GM21737 (cell line): ENCODE data around the gene CBL.
"Not testable (repeated sequence)": the region's sequence is repeated elsewhere in the genome, so short reads cannot be mapped to it uniquely, and the experiment has no call there.

ENCODE experiments used
- ATAC-seq: cut with Tn5 transposase; IDR thresholded peaks from one replicate; pipeline ENCODE4 v1.9.1; 2021; ENCODE audit warnings: mild to moderate bottlenecking, moderate library complexity; ENCODE audit not compliant: unreplicated experiment

Gene CBL

DNA sequence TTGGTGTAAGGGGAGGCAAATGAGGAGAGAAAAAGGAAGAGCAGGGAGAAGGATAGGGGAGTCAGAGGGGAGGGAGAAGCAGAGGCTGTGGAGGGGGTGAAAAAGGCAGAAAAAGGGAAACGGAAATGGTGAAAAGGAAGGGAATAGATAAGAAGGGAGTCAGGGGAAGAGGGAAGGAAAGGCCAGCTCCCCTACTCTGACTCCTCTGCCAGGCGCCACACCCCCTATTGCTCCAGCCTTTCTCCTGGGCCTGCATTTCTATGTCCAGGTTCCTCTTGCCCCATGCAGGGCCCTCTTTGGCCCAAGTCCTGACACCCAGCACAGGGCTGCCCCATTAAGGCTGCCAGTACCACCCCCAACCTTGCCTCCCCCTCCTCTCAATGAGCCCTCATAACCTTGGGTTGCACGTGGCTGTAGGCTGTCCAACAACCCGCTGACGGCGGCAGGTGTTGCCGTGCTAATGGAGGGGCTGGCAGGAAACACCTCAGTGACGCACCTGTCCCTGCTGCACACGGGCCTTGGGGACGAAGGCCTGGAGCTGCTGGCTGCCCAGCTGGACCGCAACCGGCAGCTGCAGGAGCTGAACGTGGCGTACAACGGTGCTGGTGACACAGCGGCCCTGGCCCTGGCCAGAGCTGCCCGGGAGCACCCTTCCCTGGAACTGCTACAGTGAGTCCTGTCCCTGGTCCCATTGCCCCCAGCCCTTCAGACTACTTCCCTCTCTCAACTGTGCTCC lies 24.3 kb upstream of the CBL start:
- no peak for ATAC-seq

DNA sequence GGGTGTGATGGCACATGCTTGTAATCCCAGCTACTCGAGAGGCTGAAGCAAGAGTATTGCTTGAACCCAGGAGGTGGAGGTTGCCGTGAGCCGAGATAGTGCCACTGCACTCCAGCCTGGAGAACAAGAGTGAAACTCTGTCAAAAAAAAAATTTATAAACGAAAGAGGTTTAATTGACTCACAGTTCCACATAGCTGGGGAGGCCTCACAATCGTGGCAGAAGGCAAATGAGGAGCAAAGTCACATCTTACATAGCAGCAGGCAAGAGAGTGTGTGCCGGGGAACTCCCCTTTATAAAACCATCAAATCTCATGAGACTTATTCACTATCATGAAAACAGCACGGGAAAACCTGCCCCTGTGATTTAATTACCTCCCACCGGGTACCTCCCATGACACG lies 21.7 kb upstream of the CBL start:
- not testable (repeated sequence) for ATAC-seq

DNA sequence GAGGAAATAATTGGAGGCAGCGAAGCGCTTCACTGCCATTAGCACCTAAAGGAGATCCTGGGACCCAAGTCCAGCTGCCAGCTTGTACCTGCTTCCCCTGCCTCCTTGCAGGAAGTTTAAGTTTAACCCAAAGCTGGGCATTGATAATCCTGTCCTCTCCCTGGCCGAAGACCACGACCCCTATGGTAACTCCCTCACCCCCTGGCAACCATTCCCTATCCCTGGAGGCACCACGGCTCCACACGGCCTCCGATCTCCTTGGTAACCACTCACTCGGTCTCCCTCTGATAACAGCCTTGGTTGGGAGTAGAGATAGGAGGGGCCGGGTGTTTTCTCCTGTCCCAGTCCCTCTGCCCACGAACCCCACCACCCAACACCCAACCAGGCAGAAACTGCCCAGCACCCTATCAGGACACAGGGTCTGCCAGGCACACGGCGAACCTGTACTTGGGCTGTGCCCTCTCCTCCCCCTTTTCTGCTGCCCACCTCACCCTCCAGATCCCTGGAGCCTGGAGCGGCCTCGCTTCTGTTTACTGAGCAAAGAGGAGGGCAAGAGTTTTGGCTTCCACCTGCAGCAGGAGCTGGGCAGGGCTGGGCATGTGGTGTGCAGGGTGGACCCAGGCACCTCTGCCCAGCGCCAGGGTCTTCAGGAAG lies 20.0 kb upstream of the CBL start:
- no peak for ATAC-seq

DNA sequence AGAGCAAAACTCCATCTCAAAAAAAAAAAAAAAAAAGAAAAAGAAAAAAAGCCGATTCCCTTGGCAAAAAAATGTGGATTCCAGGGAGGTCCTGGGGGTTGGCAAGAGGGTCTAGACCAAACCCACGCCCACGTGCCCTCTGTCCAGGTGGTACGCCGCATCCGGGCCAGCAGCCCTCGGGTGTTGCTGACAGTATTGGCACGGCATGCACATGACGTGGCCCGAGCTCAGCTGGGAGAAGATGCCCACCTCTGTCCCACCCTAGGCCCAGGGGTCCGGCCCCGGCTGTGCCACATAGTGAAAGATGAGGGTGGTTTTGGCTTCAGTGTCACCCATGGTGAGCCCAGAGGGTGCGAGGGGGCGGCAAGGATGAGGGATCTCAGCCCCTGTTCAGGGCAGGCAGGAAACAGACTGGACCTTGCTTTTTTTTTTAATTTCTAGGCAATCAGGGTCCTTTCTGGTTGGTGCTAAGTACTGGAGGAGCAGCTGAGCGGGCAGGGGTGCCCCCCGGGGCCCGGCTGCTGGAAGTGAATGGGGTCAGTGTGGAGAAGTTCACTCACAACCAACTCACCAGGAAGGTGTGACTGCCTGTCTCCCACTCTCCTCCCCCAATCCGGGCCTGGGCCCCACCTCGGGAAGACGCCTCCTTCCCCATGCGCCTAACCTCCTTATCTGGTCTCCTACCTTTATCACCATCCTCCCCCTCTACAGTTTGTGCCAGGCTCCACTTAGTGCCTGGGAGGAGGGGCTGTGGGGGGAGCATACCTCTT lies 18.8 kb upstream of the CBL start:
- no peak for ATAC-seq

DNA sequence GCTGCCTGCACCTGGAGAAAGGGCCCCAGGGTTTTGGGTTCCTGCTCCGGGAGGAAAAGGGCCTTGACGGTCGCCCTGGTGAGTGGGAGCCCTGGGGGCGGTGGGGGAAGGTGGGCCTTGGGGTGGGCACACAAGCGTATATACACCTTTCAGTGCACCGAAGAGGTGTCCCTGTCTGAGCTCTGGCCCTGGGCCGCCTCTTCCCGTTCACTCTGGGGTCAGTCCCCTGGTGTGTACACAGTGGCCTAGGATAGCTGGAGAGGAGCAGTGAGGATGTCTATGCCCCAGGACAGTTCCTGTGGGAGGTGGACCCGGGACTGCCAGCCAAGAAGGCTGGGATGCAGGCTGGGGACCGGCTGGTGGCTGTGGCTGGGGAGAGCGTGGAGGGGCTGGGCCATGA lies 18.1 kb upstream of the CBL start:
- no peak for ATAC-seq

DNA sequence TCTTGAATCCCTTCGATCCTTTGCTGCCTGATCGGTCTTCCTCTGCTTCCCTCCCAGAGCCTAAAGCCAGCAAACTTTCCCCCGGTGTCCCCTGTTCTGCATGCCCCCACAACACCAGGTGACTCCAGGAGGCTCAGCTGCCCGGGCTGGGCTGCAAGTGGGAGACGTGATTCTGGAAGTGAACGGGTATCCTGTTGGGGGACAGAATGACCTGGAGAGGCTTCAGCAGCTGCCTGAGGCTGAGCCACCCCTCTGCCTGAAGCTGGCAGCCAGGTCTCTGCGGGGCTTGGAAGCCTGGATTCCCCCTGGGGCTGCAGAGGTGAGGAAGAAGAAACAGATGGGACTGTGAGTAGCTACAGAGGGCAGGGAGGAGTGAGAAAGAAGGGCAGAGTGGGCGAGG lies 17.3 kb upstream of the CBL start:
- no peak for ATAC-seq

DNA sequence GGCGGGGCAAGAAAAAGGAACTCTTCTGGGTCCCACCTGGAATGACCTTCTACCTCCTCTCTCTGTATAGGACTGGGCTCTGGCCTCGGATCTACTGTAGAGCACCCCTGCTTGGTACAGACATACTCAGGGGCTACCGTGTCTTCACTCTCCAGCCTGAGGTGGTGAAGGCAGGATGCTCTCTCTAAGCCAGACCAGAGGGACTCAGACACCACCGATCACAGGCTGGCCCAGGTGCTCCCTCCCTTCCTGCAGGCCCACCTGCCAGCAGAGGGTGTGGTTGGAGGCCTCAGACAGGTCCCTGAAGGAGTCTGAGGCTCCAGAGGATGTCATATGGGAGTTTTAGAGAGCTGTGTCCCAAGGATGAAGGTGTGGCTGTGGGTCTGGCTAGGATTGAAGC lies 16.7 kb upstream of the CBL start:
- ATAC-seq, result no peak

DNA sequence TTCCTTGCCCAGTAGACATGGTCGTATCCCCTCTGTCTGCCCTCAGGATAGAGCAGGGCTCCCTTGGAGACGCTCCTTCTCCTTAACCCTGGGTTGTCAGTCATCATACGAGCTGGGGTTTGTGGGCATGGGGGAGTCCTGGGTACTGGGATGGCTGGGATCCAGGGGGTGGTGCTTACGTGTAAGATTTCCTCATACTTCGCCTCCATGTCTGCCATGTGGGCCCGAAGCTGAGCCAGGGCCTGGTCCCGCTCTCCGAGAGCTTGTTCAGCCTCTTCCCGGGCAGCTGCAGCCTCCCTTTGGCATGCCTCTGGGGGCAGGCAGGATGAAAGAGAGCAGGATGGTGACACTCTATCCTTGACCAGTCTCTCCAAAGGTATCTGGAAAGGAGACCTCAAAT lies 15.6 kb upstream of the CBL start:
- ATAC-seq, result no peak

DNA sequence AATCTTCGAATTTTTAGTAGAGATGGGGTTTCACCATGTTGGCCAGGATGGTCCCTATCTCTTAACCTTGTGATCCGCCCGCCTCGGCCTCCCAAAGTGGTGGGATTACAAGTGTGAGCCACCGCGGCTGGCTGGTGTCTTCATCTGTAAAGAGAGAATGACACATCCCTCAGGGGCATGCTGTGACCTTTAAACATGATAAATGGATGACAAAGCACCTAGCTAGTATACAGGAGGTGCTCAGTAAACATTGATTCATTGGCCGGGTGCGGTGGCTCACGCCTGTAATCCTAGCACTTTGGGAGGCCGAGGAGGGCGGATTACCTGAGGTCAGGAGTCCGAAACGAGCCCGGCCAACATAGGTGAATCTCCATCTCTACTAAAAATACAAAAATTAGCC lies 14.9 kb upstream of the CBL start:
- ATAC-seq, result not testable (repeated sequence)

DNA sequence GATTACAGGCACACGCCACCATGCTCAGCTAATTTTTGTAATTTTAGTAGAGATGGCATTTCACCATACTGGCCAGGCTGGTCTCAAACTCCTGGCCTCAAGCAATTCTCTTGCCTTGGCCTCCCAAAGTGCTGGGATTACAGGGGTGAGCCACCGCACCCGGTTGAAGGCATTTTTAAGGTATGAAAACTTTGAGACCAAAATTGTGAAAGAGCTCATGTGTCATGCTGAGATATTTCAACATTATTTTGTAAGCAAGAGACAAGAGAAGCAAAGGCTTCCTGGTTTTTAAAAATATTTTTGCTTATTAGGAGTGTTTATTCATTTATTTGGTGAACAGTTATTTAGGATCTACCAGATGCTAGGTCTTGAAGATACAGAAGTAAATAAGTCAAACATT lies 14.0 kb upstream of the CBL start:
- no peak for ATAC-seq

DNA sequence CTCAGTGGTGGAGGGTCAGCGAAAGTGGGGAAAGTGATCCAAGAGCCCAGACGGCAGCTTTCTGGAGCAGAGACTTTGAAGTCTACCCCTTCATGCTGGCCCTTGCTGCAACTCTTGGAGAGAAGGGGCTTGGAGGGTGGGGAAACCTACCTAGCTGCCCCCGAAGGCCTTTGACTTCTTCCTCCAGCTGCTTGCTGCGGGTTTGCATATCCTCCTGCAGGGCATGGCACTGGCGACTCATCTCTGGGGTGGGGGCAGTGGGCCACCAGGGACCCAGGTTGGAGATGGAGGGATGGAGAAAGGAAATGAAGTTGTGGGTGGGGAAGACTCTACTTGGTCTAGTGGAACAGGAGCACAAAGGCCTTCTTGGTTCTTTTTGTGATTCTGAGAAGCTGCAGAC lies 13.1 kb upstream of the CBL start:
- no peak for ATAC-seq

DNA sequence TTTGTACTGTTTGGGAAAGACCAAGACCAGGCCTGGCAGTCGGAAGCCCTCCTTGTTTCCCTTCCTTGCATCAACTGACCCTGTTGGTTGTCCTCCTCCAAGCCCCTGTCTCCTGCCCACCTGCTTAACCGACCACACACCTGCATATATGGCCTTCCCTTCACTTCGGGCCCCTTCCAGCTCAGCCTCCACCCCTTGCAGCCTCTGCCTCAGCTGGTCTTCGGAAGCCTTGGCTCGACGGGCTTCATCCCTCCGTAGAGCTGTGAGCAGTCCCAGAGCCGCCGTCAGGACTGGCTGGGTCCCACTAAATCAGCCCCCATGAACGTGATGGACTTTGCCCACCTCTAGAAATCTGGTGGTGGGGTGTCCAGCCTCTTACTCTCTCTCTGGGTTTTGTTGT lies 12.5 kb upstream of the CBL start:
- ATAC-seq, result no peak

DNA sequence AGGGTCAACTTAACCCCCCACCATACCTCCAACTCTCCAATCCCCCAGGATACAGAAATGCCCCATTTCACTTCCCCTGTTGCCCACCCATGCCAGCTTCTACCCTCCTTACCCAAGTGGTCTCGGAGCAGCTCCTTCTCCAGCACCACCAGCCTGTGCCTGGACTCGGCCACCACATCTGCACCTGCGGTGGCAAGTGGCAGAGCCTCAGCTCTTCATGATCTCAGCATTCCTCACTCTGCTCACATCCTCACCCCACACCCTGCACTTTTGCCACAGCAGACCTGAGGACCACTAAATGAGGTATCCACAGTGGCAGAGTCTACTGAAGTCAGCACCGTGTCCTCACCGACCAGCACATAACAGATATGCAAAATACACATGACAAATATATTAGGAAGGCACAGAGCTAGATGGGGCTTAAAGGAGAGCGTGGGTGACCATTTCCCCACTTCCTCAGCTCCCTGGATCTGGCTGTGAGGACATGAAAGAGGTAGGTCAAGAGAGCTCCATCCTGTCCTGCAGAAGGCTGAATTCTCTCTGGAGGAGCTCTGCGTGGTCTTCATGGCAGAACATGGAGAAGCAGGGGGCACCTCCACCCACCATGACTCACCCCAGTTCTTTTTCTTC lies 11.2 kb upstream of the CBL start:
- ATAC-seq, result no peak

DNA sequence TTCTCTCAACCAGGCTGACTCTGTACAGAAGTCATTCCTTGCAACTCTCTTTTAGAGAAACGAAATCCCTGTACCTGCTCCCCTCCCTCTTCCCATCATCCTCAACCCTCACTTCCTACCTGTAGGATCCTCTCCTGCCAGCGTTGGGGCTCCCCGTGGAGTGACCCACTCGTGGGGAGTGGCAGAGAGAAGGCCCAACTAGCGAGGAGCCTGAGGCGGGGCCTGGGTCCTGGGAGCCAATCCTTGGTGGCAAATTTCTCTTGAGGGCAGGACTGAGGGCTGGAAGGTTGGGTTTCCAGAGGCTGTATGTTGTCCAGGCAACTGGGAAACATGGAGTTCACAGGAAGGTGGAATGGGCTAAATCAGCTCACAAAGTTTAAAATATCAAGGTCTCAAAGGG lies 10.5 kb upstream of the CBL start:
- ATAC-seq, result no peak

DNA sequence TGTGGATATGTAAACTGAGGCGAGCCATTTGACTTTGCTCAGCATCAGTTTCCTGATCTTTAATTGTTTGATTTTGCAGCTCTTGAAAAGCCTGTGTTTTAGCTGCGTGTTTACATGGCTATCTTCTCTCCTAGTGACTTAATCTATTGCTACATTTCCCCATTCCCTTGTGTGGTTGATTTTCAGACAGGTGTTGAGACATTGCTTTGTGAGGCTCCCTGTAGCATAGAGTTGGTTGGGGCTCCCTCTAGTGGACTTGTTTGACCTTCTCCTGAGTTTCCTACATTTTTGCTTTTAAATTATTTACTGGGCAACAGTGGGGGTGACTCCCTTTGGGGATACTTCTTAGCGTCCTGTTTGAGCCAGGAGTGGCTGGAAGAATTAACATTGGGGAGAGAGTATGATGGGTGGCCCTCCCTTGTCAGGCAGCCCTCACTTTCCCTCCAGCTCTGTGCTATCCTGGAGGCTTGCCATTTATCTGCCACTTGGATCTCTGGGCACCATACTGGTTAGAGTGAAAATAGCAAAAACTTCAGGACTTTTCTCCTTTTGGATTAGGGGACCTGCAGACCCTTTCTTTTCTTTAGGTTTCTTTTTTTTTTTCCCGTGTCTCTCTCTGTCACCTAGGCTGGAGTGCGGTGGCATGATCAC lies 9.2 kb upstream of the CBL start:
- peak; percentile 63 for ATAC-seq

DNA sequence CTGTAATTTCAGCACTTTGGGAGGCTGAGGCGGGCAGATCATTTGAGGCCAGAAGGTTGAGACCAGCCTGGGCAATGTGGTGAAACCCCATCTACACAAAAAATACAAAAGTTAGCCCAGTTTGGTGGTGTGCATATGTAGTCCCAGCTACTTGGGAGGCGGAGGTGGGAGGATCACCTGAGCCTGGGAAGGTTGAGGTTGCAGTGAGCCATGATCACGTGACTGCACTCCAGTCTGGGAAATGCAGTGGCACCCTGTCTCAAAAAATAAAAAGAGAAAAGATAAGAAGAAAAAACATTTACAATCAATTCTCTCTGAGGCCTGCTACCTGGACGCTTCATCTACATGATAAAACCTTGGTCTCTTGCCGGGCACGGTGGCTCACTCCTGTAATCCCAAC lies 7.2 kb upstream of the CBL start:
- no peak for ATAC-seq

DNA sequence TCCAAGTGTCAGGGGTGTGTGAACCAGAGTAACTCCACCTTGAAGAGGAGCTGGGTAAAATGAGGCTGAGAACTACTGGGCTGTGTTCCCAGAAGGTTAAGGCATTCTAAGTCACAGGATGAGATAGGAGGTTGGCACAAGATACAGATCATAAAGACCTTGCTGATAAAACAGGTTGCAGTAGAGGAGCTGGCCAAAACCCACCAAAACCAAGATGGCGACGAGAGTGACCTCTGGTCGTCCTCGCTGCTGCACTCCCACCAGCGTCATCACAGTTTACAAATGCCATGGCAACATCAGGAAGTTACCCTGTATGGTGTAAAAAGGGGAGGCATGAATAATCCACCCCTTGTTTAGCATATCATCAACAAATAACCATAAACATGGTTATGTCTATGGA lies 4.9 kb upstream of the CBL start:
- ATAC-seq, result not testable (repeated sequence)

DNA sequence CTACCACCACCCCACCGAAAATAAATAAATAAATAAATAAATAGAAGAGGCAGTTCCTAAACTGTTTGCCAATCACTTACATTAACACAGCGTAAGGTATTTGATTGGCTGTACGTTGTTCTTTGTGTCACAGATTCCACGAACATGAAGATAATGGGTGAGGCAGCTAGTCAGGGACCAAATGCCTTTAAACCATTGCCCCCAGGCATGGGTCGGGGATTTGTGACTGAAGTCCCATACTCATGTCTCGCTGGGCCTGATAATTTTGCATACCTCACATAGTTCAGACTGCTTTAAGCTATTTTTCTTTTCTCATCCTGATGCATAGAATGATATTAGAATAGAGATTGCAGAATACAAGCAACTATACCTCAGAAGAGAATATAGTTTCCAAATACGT lies 3.6 kb upstream of the CBL start:
- no peak for ATAC-seq

DNA sequence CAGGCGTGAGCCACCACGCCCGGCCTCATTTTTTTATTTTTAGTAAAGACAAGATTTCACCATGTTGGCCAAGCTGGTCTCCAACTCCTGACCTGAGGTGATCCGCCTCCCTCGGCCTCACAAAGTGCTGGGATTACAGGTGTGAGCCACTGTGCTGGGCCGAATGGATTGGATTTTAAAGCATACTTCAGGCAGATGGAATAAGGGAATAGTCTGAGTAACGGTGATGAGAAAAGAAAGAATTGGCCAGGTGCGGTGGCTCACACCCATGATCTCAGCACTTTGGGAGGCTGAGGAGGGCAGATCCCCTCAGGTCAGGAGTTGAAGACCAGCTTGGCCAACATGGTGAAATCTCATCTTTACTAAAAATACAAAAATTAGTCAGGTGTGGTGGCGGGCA lies 2.1 kb upstream of the CBL start:
- no peak for ATAC-seq

DNA sequence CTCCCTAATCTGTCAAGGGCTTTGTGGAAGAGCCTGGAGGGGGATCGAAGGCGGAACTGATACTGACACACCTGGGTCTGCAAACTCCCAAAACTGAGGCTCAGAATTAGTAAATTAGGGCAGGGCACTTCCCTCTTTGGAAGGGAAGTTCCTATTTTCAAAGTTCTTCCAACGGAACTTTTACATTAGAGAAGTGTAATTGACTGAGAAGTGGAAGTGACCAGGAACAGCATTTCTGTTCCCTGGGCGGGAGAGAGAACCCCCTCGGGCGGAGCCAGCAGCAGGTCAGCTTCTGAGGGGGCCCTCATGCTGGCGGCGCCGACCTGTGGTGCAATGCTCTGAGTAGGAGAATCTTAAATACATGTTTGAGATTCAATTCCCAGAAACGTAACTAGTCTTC lies 1.1 kb upstream of the CBL start:
- no peak for ATAC-seq
